ENCODE data around the gene SUGP1.
A peak's percentile ranks its signal among the peaks of the same experiment; 100 is the strongest.
"Not testable (repeated sequence)": the region's sequence is repeated elsewhere in the genome, so short reads cannot be mapped to it uniquely, and the experiment has no call there.

The SUGP1 gene, protein sequence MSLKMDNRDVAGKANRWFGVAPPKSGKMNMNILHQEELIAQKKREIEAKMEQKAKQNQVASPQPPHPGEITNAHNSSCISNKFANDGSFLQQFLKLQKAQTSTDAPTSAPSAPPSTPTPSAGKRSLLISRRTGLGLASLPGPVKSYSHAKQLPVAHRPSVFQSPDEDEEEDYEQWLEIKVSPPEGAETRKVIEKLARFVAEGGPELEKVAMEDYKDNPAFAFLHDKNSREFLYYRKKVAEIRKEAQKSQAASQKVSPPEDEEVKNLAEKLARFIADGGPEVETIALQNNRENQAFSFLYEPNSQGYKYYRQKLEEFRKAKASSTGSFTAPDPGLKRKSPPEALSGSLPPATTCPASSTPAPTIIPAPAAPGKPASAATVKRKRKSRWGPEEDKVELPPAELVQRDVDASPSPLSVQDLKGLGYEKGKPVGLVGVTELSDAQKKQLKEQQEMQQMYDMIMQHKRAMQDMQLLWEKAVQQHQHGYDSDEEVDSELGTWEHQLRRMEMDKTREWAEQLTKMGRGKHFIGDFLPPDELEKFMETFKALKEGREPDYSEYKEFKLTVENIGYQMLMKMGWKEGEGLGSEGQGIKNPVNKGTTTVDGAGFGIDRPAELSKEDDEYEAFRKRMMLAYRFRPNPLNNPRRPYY

DNA sequence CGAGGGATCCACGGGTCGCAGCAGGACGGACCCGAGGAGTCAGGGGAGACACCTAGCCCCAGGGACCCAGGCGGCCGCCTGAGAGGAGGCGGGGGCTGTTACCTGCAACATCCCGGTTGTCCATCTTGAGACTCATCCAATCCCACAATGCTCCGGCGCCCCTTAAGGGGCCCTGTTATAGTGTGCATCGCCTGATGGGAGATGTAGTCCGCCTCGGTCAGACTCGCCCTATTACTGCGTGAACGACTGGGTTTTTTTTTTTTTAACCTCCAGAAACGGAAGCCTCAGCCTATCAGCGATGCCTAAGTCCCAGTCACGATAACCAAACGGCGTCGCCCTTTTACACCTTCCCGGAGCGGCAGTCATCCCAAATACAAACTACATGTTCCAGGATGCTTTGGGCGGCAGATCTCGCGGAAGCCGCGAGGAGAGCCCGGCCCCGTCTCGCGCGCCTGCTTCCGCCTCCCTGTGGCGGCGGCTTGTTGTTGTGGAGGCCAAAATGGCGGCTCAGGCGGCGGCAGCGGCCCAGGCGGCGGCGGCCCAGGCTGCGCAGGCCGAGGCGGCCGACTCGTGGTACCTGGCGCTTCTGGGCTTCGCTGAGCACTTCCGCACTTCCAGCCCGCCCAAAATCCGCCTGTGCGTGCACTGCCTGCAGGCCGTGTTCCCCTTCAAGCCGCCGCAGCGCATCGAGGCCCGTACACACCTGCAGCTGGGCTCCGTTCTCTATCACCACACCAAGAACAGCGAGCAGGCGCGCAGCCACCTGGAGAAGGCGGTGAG is at the start of gene SUGP1, which contains the start of gene MAU2:
SUGP1 (minus strand) TSS at position 149 of the 780 bp plus-strand sequence; CDS start at position 136, 13 bp downstream.
MAU2 (plus strand) TSS at position 469 of the 780 bp plus-strand sequence; CDS start at position 500, 31 bp downstream.
- peak; percentile 85 for DNase-seq

- no peak for DNase-seq
Observed at GRCh38 chr19:19368087-19368486, 47.8 kb upstream of the SUGP1 start.

DNA sequence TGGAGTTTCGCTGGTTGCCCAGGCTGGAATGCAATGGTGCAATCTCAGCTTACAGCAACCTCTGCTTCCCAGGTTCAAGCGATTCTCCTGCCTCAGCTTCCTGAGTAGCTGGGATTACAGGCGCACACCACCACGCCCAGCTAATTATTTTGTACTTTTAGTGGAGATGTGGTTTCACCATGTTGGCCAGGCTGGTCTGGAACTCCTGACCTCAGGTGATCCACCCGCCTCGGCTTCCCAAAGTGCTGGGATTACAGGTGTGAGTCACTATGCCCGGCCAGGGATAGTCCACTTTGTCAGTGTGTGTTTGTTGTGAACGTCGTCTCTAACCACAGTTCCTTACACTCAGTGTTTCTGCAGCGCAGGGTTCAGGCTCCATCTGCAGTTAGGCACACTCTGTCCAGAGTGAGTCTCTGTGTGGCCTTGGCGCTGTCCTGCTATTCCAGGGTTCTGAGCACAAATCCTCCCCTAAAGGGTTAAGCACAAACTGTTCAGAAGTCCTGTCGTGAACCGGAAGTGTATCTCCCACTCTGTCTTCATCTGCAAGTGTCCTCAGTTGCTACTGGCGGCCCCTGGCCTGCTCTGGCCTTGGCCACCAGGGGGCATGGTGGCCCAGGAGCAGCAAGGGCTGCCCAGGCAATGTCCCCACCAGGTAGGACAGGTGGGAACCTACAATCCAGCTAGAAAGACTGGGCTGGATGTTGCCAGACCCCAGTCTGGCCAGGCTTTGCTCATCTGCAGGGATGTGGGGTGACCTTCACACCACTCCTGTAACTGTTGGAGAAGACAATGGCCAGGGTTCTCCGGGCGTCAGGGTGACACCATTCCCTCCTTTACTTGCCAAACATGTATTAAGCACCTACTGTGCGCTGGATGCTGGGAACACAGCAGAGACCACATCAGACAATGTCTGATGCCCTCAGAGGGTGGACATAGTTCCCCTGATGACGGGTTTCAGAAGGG is 46.4 kb upstream of the SUGP1 start:
- DNase-seq = peak; percentile 32

DNA sequence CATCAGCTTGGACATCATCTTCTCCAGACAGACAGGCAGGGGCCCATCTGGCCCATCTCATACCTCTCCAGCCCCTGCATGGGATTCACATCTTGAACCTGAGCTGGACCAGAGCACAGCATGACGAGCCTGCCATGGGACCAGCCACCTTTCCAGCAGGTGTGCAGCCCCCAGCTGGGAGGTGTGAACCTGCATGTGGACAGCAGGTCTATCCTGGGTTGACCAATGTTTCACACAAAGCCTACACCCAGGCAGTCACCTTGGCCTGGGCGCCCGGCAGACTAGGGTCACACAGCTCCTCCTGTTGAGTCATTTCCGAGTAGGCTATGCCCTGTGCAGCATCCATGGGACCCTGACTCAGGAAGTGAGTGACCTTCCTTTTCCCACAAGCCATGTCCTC is 41.8 kb upstream of the SUGP1 start:
- DNase-seq = no peak

DNA sequence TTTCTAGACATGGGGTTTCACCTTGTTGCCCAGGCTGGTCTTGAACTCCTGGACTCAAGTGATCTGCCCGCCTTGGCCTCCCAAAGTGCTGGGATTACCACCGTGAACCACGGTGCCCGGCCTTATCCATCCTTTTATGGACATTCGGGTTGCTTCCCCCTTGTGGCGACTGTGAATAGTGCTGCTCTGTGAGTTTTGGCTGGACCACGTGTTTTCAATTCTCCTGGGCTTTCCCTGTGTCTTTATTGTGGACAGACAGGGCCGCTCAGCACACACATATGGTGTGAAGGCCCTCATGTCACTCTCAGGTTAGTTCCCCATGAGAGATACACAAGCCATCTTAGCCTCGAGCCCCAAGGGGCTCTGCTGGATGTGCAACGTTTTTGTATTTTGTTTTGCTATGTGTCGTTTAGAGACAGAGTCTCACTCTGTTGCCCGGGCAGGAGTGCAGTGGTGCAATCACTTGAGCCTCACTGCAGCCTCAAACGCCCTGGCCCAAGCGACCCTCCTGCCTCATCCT is 40.8 kb upstream of the SUGP1 start:
- peak; percentile 42 for DNase-seq

GRCh38 chr19:19356901-19357566 is 36.7 kb upstream of the SUGP1 start:
- no peak for DNase-seq

DNA sequence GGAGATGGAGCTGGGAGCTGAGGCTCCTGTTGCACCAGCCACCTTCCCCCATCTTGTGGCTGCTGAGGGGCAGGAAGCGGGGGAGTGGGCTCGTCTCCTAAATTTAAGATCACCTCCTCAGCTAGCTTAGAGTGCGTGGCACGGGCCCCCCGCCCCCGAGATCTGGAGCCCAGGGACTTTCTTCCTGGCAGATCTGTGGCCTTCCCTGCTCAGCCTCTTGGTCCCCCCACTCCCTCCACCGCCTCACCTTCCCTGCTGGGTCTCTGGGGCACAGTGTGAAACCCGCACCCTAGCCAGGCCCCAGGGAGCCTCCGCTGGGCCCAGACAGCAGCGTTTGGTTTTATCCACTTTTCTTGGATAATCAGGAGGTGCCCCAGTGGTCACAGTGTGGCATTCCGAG is 36.2 kb upstream of the SUGP1 start:
- no peak for DNase-seq

- no peak for DNase-seq
Observed at GRCh38 chr19:19355606-19356139, 35.4 kb upstream of the SUGP1 start.

- no peak for DNase-seq
Observed at GRCh38 chr19:19354932-19355331, 34.6 kb upstream of the SUGP1 start.

DNA sequence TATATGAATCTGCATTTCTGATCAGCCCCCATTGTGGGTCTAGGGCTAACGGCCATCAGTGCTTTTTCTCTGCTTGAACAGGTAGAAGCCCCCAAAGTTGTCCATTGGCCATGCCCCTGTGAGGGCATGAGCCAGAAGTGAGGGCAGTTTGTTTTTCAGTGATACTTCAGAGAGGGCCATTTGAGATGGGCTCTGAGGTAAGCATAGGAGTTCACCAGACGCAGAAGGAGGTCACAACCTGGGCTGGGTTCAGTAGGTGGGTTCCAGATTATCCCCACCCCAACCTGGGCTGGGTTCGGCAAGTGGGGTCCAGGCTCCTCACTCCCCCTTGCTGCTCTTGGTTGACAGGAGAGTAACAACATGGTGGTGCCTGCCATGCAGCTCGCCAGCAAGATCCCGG is 33.7 kb upstream of the SUGP1 start:
- DNase-seq = no peak

DNA sequence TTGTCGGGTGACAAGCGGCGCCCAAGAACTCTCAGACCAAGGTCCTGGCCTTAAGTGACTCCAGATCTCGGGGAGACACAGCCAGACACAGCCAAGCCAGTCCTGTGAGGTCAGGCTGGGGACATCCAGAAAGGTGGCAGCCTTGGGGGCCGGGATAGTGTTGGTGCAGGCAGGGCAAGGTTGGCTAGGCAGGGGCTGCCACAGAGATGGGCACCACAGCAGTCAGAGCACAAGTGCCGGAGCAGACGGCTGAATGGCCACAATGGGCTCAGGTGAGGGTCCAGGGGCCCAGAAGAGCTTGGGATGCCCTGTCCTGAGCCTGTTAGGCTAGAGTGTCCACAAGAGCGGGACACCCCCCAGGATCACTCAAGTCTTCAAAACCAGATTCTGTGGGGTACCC is 32.5 kb upstream of the SUGP1 start:
- DNase-seq = no peak

GRCh38 chr19:19350756-19351155 is 30.4 kb upstream of the SUGP1 start:
- not testable (repeated sequence) for DNase-seq

GRCh38 chr19:19349365-19349764 is 29.1 kb upstream of the SUGP1 start:
- DNase-seq = no peak

- DNase-seq = no peak
Observed at GRCh38 chr19:19348266-19348665, 28.0 kb upstream of the SUGP1 start.

- no peak for DNase-seq
Observed at GRCh38 chr19:19347401-19348110, 27.2 kb upstream of the SUGP1 start.

GRCh38 chr19:19345970-19346369 is 25.7 kb upstream of the SUGP1 start:
- no peak for DNase-seq

DNA sequence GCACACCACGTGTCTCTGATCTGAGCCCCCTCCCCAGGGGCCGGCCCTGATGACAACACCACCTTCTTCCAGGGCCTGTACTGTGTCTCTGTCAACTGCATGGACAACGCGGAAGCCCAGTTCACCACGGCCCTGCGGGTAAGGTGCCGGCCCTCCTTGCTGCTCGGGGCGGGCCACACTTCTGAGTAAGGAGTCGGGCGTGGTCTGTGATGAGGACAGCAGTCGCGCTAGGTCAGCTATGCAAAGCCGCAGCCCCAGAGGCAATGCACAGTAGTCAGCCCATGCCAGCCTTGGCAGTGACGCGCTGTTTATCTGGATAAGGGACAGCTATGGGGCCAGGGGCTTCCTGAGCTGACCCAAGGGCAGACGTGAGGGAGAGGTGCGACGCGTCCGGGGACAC is 24.9 kb upstream of the SUGP1 start:
- no peak for DNase-seq

DNA sequence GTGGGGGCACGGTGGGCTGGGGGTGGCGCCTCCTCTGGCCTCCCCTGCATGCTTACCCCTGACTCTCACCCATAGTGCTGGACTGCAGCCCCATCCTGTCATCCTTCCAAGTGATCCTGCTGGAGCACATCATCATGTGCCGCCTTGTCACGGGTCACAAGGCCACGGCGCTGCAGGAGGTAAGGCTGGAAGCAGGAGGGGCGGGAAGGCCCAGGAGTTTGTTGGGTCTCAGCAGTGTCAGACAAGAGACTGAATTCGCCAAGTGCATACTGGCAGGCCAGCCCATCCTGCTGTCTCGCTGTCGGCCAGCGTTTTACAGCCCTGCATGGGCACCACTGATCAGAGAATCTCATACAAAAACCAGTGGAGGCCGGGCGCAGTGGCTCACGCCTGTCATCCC is 23.5 kb upstream of the SUGP1 start:
- DNase-seq = no peak

DNA sequence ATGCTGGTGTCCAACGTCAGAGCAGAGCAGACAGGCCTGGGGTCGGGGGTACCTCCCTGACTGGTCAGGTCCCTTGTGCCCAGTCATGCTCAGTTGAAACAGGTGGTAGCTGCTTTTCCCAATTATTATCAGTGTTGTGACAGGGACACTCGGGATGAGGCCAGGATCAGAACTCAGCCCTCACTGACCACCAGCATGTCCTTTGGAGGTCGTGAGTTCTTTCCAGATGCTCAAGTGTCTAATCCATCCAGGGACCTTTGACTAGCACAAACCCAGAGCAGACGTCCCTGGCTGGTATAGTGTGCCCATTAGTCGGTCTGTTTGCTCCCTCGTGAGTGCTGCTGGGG is 22.7 kb upstream of the SUGP1 start:
- DNase-seq = no peak
